HepG2 (cell line): ENCODE results near the gene STAM. TPM values are rescaled to one million over a fixed set of nuclear protein-coding genes. Genes with fewer than 3 reads are reported as not detected.

Experiments
- ATAC-seq: fragments of 200-7000 bp; cut with Tn5 transposase; 3 replicates; pipeline ENCODE4 v1.9.1; 2020; ENCODE audit warnings: mild to moderate bottlenecking, moderate library complexity
- BruUV-seq: library from RNA; stranded (reverse); fragments of 400-500 nt; replicated peaks from 2 replicates; lab custom pipeline; 2021; lab: Mats Ljungman, UMichigan
- CTCF ChIA-PET: fragments of 300-600 bp; formaldehyde crosslinking; extraction: SDS; loops from one replicate; lab custom pipeline; 2021; ENCODE audit warnings: low total read pairs, inconsistent platforms, low intra/inter-chr PET ratio; lab: Yijun Ruan, JAX
- POLR2A ChIA-PET: fragments of 350-600 bp; sonication (Branson Sonifier 250); formaldehyde crosslinking; loops from one replicate; lab custom pipeline; 2020; ENCODE audit warnings: antibody characterized with exemption, inconsistent platforms; lab: Yijun Ruan, JAX
- DNase-seq: peaks from one replicate; pipeline ENCODE4 v3.0.0-alpha.2; 2015; ENCODE audit warnings: low spot score
- FAIRE-seq: peaks from 3 replicates; lab custom pipeline; 2011; peaks lifted over from hg19 to GRCh38; lab: Jason Lieb, UNC
- H2AFZ ChIP-seq: one replicate; pipeline ENCODE4 v1.6.1; 2011; ENCODE audit warnings: low read length, inconsistent platforms
- H3K27ac ChIP-seq: fragments of 300-600 bp; 3 replicates; pipeline ENCODE4 v1.8.0; 2011; ENCODE audit warnings: mixed run types, mild to moderate bottlenecking, mixed read lengths, low read length, inconsistent platforms; ENCODE audit not compliant: insufficient read depth; ENCODE audit errors: extremely low read length
- H3K27me3 ChIP-seq, 2 experiments: fragments of 200-600 bp in 1 of 2; 2 replicates in 1 of 2; 3 replicates in 1 of 2; pipeline versions ENCODE4 v1.6.0 to v1.8.0; 2011; ENCODE audit warnings: low read length in 2 of 2, mild to moderate bottlenecking in 2 of 2, moderate library complexity in 2 of 2, inconsistent platforms in 1 of 2; ENCODE audit not compliant: insufficient read depth in 2 of 2, control insufficient read depth in 1 of 2
- H3K36me3 ChIP-seq, 2 experiments: fragments of 200-600 bp in 1 of 2; replicated peaks in 1 of 2; 2 replicates in 1 of 2; 3 replicates in 1 of 2; pipeline versions ENCODE4 v1.5.1 to v1.8.0; 2011; ENCODE audit warnings: low read length in 2 of 2, inconsistent platforms in 1 of 2; ENCODE audit not compliant: insufficient read depth in 2 of 2, control insufficient read depth in 1 of 2
- H3K4me1 ChIP-seq: 2 replicates; pipeline ENCODE4 v1.5.1; 2012; ENCODE audit warnings: low read length, inconsistent platforms; ENCODE audit not compliant: insufficient read depth
- H3K4me2 ChIP-seq: 2 replicates; pipeline ENCODE4 v1.6.0; 2011; ENCODE audit warnings: low read depth, low read length, inconsistent platforms
- H3K4me3 ChIP-seq, 3 experiments: fragments of 200-600 bp in 1 of 3; sonication (generic), shearing (Covaris generic) in 1 of 3; replicated peaks in 1 of 3; 2 replicates each; pipeline ENCODE4 v1.5.1; 2011 to 2016; ENCODE audit warnings: low read length in 3 of 3, inconsistent platforms in 2 of 3, low read depth in 2 of 3, mild to moderate bottlenecking in 2 of 3, control low read depth in 1 of 3, mixed read lengths in 1 of 3; ENCODE audit not compliant: insufficient read depth in 1 of 3
- H3K79me2 ChIP-seq: one replicate; pipeline ENCODE4 v1.6.1; 2011; ENCODE audit warnings: low read length, inconsistent platforms; ENCODE audit not compliant: insufficient read depth
- H3K9ac ChIP-seq: 2 replicates; pipeline ENCODE4 v1.6.0; 2011; ENCODE audit warnings: mild to moderate bottlenecking, low read depth, low read length, inconsistent platforms; ENCODE audit not compliant: insufficient read depth
- H3K9me3 ChIP-seq: 2 replicates; pipeline ENCODE4 v1.5.1; 2012; ENCODE audit warnings: mild to moderate bottlenecking, low read length
- H4K20me1 ChIP-seq: 2 replicates; pipeline ENCODE4 v1.6.0; 2011; ENCODE audit warnings: inconsistent platforms, mild to moderate bottlenecking, low read length, moderate library complexity; ENCODE audit not compliant: insufficient read depth
- AGO1 ChIP-seq: fragments of 200-400 bp; formaldehyde crosslinking; IDR thresholded peaks from 2 replicates; pipeline ENCODE4 v1.6.1; 2017; ENCODE audit warnings: mild to moderate bottlenecking, low read depth, low read length, moderate library complexity; ENCODE audit not compliant: poor library complexity, severe bottlenecking
- BORCS8-MEF2B ChIP-seq: sonication (generic); formaldehyde crosslinking; IDR thresholded peaks from 2 replicates; pipeline ENCODE4 v1.8.0; 2022; ENCODE audit warnings: mild to moderate bottlenecking, missing genetic modification reagents
- E2F1 ChIP-seq: sonication (generic); formaldehyde crosslinking; IDR thresholded peaks from 2 replicates; pipeline ENCODE4 v1.5.0; 2020; ENCODE audit warnings: missing genetic modification reagents
- KDM5B ChIP-seq: sonication (generic); formaldehyde crosslinking; IDR thresholded peaks from 2 replicates; pipeline ENCODE4 v1.4.0; 2020; ENCODE audit warnings: missing genetic modification reagents, mild to moderate bottlenecking, borderline replicate concordance
- MAFF ChIP-seq: IDR thresholded peaks from 2 replicates; pipeline ENCODE4 v1.6.1; 2011; ENCODE audit warnings: low read depth, low read length, improper control_type of control experiment
- MAFK ChIP-seq, 2 experiments: IDR thresholded peaks in 1 of 2; conservative IDR thresholded peaks in 1 of 2; 2 replicates each; pipeline ENCODE4 v1.6.1; 2011; ENCODE audit warnings: improper control_type of control experiment in 2 of 2, low read length in 2 of 2
- NCOR1 ChIP-seq: fragments of 200-600 bp; sonication (generic); IDR thresholded peaks from 2 replicates; pipeline ENCODE4 v1.7.0; 2017; ENCODE audit warnings: antibody characterized with exemption, low read length, borderline replicate concordance
- NFRKB ChIP-seq: fragments of 450-650 bp; IDR thresholded peaks from 2 replicates; pipeline ENCODE4 v1.6.1; 2017
- SOX13 ChIP-seq, 3 experiments: fragments of 450-650 bp in 1 of 3; sonication (generic) in 1 of 3; formaldehyde crosslinking in 1 of 3; IDR thresholded peaks in 2 of 3; conservative IDR thresholded peaks in 1 of 3; 2 replicates each; pipeline versions ENCODE4 v1.5.0 to v1.6.1; 2016 to 2020; ENCODE audit warnings: antibody characterized with exemption in 1 of 3, mild to moderate bottlenecking in 1 of 3, missing compliant biosample characterization in 1 of 3, missing genetic modification reagents in 1 of 3, moderate library complexity in 1 of 3
- TBX3 ChIP-seq: fragments of 450-650 bp; IDR thresholded peaks from 2 replicates; pipeline ENCODE4 v1.6.1; 2017; ENCODE audit warnings: antibody characterized with exemption, mild to moderate bottlenecking, inconsistent platforms, borderline replicate concordance
- ZNF335 ChIP-seq: sonication (generic); formaldehyde crosslinking; IDR thresholded peaks from 2 replicates; pipeline ENCODE4 v1.4.0; 2020; ENCODE audit warnings: missing genetic modification reagents
- ZNF556 ChIP-seq: sonication (generic); formaldehyde crosslinking; IDR thresholded peaks from 2 replicates; pipeline ENCODE4 v1.4.0; 2020; ENCODE audit warnings: mild to moderate bottlenecking, missing genetic modification reagents, borderline replicate concordance
- ZNF839 ChIP-seq: sonication (generic); formaldehyde crosslinking; IDR thresholded peaks from 2 replicates; pipeline ENCODE4 v1.4.0; 2020; ENCODE audit warnings: missing genetic modification reagents, mild to moderate bottlenecking, borderline replicate concordance
- ZSCAN20 ChIP-seq: sonication (generic); formaldehyde crosslinking; IDR thresholded peaks from 2 replicates; pipeline ENCODE4 v1.4.0; 2020; ENCODE audit warnings: missing genetic modification reagents, mild to moderate bottlenecking, borderline replicate concordance
- ZSCAN22 ChIP-seq: sonication (generic); formaldehyde crosslinking; IDR thresholded peaks from 2 replicates; pipeline ENCODE4 v1.4.0; 2020; ENCODE audit warnings: mild to moderate bottlenecking, missing genetic modification reagents
- WGBS: methylation state at CpG from one replicate; pipeline ENCODE4 v1.1.6; 2017; ENCODE audit warnings: low lambda C conversion rate; 5-methylcytosine and 5-hydroxymethylcytosine counted together
- in situ Hi-C: cut with HindIII; loops from 2 replicates; pipeline ENCODE4 v1.10.0; 2017; ENCODE audit warnings: low pct_unique_long_range_greater_than_20kb; ENCODE audit not compliant: extremely low pct_ligation_motif_present
- intact Hi-C: fragments of 100-400 bp; cut with micrococcal nuclease; formaldehyde crosslinking; loops from one replicate; pipeline ENCODE4 v1.10.0; 2022; ENCODE audit not compliant: unreplicated experiment
- polyA plus RNA-seq, 8 experiments: library from polyadenylated mRNA; depleted of rRNA in 3 of 8; stranded (reverse) in 7 of 8; unstranded in 1 of 8; fragments of >200 nt; fragmentation: Illumina TruSeq in 4 of 8; extraction: Trizol in 4 of 8; gene quantifications; 2 replicates each; pipeline versions ENCODE4 v1.2.1 to v1.2.3, GENCODE V29; 2011 to 2016; ENCODE audit warnings: low read depth in 4 of 8, missing spikeins in 1 of 8, mixed read lengths in 1 of 8; ENCODE audit not compliant: insufficient read depth in 1 of 8
- total RNA-seq, 5 experiments: library from RNA; depleted of rRNA; stranded (reverse); fragments of >200 nt; fragmentation: Illumina TruSeq; extraction: Trizol; gene quantifications; 2 replicates each; pipeline ENCODE4 v1.2.3, GENCODE V29; 2016; ENCODE audit warnings: low read depth in 1 of 5

STAM gene
- total and polyA plus RNA-seq, 2 of the 13 experiments (the other 11 are each of a cell fraction or from before 2014, with no cell fraction given): 19.5 to 25.1 TPM

- Histone ChIP-seq H3K36me3 (no peaks in the 10 kb centered on the region), H3K79me2 (no peaks in the 10 kb centered on the region), H3K4me1 (peaks cover 5% of the 10 kb centered on the region; the same call in 1 of the 2 replicates), H3K4me2 (no peak overlapping the region), H3K27ac (no peak overlapping the region), H3K9me3 (no peaks in the 10 kb centered on the region), H3K4me3 (no peak overlapping the region), H3K9ac (no peak overlapping the region), H2AFZ (no peak overlapping the region), H3K27me3 (no peaks in the 10 kb centered on the region), H4K20me1 (no peaks in the 10 kb centered on the region)
- no peak for ATAC-seq
- ChIA-PET POLR2A (interaction anchor here (1.1 kb wide), 1 partner anchor 118 kb away, joined by 3 read pairs; no protein-coding TSS in a partner anchor), CTCF (no interaction called here)
- no TSS peak for BruUV-seq
- FAIRE-seq: no peak
- in situ Hi-C loops (no loop called here), intact Hi-C loops (no loop called here)
- no peak for DNase-seq
- 0 out of 2 replicates have a peak, but pooled peaks have one; percentile 4 for TF ChIP-seq MAFF
- TF ChIP-seq MAFK (conservative IDR thresholded peaks at IDR 0.05 in 1 of 2, IDR thresholded peaks at IDR 0.05 in 1 of 2; ENCODE audit: low read length in 2 of 2): 0 out of 4 replicates have a peak, but pooled peaks of 1 of the 2 experiments have one; percentile 24
- no peak for TF ChIP-seq ZSCAN22 (CRISPR knock-in tag)
- 84% methylated on average over 8 of the region's 9 CpGs for WGBS
These were observed 90.6 kb downstream of the STAM start for GRCh38 chr10:17734432-17735080.

GRCh38 chr10:17735166-17735941, 91.4 kb downstream of the STAM start:
- no peak overlapping the region for H3K9ac ChIP-seq
- no peaks in the 10 kb centered on the region for H3K27me3 ChIP-seq
- no TSS peak for BruUV-seq
- no peak overlapping the region for H2AFZ ChIP-seq
- ATAC-seq: no peak
- no peak overlapping the region for H3K27ac ChIP-seq
- no peak for DNase-seq
- no peak for FAIRE-seq
- peaks cover 5% of the 10 kb centered on the region; the same call in 1 of the 2 replicates for H3K4me1 ChIP-seq
- intact Hi-C loops (no loop called here), in situ Hi-C loops (no loop called here)
- H4K20me1 ChIP-seq: no peaks in the 10 kb centered on the region
- H3K79me2 ChIP-seq: no peaks in the 10 kb centered on the region
- no peak overlapping the region for H3K4me2 ChIP-seq
- 79% methylated on average over 15 of the region's 15 CpGs for WGBS
- ChIA-PET POLR2A (no interaction called here), CTCF (no interaction called here)
- no peaks in the 10 kb centered on the region for H3K9me3 ChIP-seq
- no peaks in the 10 kb centered on the region for H3K36me3 ChIP-seq
- no peak overlapping the region for H3K4me3 ChIP-seq
- TF ChIP-seq KDM5B (CRISPR knock-in tag) (no peak), AGO1 (no peak), E2F1 (CRISPR knock-in tag) (no peak), BORCS8-MEF2B (CRISPR knock-in tag) (no peak), ZSCAN20 (CRISPR knock-in tag) (no peak), ZNF839 (no peak), ZNF335 (CRISPR knock-in tag) (no peak), ZNF556 (CRISPR knock-in tag) (no peak), SOX13 (IDR thresholded peaks at IDR 0.05) (no peak), SOX13 (CRISPR knock-in tag; conservative IDR thresholded peaks at IDR 0.05 in 1 of 2, IDR thresholded peaks at IDR 0.05 in 1 of 2) (no peak), TBX3 (no peak), NFRKB (no peak), NCOR1 (no peak)
